ENCODE results near the gene DNLZ. TPM values are rescaled to one million over a fixed set of nuclear protein-coding genes. Genes with fewer than 3 reads are reported as not detected.

DNLZ gene
- total and polyA plus RNA-seq, 11 donors, result 21.3 to 67.8 (median 33.6) TPM

DNA sequence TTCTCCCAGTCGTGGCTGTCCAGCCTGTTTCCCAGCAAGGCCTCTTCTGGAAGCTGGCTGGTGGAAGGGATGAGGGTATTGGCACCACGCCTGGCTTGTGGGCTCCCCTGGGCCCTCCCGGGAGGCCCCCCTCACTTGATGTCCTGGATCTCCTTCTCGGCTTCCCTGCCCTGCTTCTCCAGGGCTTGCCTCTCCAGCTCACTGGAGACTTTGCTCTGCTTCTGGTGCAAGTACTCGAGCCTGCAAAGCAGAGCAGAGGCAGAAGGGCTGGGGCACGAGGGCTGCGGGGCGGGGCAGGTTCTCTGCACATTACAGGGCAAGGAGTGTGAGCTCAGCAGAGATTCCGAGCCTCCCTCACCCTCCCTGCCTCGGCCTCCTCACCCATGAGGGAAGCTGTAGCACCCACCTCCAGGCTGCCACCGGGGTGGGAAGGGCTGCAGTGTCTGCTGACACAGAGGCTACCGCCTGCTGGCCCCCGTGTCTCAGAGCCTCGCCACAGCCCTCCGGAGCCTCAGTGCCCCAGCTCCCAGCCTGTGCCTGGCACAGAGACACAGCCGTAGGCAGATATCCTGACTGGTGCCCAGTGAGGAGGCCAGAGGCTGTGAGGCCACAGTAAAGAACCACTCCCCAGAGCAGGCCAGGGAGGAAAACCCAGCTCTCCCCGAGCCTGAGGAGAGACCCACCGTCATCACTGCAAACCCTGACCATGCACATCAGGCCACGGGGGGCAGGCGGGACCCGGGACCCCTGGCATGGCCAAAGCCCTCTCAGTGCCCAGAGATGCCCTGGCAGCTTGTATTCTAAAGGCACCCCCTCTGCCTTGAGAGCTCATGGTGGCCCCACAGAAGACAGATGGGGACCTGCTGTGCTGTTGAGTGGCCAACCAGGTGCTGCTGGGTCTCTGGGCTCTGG, 29.2 kb upstream of the DNLZ start:
- ATAC-seq, result no peak
- TF ChIP-seq, protein P1, sequence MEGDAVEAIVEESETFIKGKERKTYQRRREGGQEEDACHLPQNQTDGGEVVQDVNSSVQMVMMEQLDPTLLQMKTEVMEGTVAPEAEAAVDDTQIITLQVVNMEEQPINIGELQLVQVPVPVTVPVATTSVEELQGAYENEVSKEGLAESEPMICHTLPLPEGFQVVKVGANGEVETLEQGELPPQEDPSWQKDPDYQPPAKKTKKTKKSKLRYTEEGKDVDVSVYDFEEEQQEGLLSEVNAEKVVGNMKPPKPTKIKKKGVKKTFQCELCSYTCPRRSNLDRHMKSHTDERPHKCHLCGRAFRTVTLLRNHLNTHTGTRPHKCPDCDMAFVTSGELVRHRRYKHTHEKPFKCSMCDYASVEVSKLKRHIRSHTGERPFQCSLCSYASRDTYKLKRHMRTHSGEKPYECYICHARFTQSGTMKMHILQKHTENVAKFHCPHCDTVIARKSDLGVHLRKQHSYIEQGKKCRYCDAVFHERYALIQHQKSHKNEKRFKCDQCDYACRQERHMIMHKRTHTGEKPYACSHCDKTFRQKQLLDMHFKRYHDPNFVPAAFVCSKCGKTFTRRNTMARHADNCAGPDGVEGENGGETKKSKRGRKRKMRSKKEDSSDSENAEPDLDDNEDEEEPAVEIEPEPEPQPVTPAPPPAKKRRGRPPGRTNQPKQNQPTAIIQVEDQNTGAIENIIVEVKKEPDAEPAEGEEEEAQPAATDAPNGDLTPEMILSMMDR (IDR thresholded peaks at IDR 0.05), result no peak
- TF ChIP-seq POLR2A (IDR thresholded peaks at IDR 0.05), result no peak
- 79 to 82% (median 82%) methylated on average over 15 to 21 of the region's 21 CpGs for WGBS, 4 donors
- Histone ChIP-seq H3K27me3 (no peaks in the 10 kb centered on the region), H3K36me3 (peaks cover 0 to 94% (median 89%) of the 10 kb centered on the region in 9 donors), H3K4me1 (no peaks in the 10 kb centered on the region), H3K27ac (no peak overlapping the region), H3K4me3 (no peak overlapping the region), H3K9me3 (no peaks in the 10 kb centered on the region)
- intact Hi-C loops (cut with DNase I), result no loop called here
- DNase-seq, result no peak

DNA sequence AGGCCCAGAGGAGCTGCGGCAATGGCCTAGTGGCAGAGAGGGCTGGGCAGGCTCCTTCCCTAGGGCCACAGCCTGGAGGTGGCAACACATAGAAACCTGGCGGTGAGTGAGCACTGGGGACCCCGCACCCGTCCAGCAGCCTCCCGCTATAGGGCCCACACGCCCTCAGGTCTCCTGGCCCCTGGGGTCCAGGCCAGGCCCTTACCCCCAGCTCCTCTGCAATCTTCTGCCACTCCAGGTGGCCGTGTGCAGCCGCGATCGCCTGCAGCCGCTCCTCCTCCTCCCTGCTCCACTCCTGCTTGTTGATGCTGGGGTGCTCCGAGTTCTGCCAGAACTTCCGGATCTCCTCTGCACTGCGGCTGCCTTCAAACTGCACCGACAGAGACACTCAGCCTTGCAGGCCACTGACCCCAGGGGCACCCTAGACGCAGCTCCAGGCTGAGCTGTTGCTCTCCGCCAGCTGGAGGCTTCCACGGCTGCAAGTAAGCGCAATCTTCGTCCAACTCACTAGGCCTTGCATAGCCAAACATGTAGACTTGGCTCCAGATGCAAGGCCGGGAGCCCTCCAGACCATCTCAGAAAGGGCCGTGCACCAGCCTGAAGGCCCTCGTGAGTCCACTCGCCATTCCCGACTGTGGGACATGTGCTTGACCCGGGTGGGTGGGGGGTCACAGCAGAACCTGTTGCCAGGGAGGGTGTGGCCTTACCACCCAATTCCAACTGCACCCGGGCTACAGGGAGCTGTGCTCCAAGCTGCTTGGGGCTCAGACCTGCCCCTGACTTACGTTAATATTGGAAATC, 28.4 kb upstream of the DNLZ start:
- Histone ChIP-seq H3K4me3 (no peak overlapping the region), H3K4me1 (no peaks in the 10 kb centered on the region), H3K36me3 (peaks cover 0 to 98% (median 92%) of the 10 kb centered on the region in 9 donors), H3K27ac (no peak overlapping the region), H3K9me3 (no peaks in the 10 kb centered on the region), H3K27me3 (no peaks in the 10 kb centered on the region)
- no peak for DNase-seq
- 88 to 94% (median 92%) methylated on average over 20 to 28 of the region's 28 CpGs for WGBS, 4 donors
- no peak for ATAC-seq
- intact Hi-C loops (cut with DNase I), result no loop called here
- no peak for TF ChIP-seq POLR2A (IDR thresholded peaks at IDR 0.05)
- TF ChIP-seq, protein P1 (IDR thresholded peaks at IDR 0.05), result no peak

DNA sequence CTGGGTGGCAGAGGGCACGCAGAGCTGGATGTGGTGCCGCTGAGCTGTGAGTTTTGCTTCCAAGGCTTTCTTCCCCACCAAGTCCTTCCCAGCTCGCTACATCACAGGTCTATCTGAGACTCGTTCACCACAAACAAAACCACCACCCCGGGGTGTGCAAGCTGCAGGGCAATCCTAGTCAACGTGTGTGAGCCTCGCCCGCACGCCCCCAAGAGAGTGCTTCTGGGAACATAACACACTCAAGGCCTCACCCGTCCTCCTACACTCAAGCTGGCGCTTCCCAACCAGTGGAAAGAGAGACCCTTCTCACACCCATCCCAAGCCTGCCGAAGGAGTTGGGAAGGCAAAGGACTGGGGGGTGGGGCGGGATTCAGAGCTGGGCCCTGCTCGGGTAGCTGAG, 25.9 kb upstream of the DNLZ start:
- no peaks in the 10 kb centered on the region for H3K4me1 ChIP-seq
- no peak overlapping the region for H3K4me3 ChIP-seq
- no peaks in the 10 kb centered on the region for H3K9me3 ChIP-seq
- H3K36me3 ChIP-seq, result peaks cover 0 to 95% (median 86%) of the 10 kb centered on the region in 9 donors
- intact Hi-C loops (cut with DNase I), result no loop called here
- H3K27me3 ChIP-seq, result no peaks in the 10 kb centered on the region
- no peak overlapping the region for H3K27ac ChIP-seq
- no peak for DNase-seq
- TF ChIP-seq, protein P1 (IDR thresholded peaks at IDR 0.05), result no peak
- no peak for TF ChIP-seq POLR2A (IDR thresholded peaks at IDR 0.05)
- no peak for ATAC-seq
- 85 to 89% (median 87%) methylated on average over 14 of the region's 14 CpGs for WGBS, 4 donors

DNA sequence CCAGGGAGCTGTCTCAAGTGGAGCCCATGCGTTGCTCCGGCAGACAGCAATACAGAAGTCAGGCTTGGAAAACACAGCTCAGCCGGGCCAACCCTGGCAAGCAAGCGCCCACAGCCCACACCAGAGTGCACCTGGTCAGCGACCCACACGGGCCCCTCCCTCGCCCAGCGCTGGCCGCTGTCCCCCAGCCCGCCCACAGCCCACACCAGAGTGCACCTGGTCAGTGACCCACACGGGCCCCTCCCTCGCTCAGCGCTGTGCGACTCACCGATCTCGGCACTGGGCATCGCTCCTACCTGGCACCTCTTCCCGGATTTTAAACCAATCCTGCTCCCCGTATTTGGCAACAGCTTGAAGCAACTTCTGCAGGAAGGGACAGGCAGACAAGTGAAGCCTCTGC, 23.7 kb upstream of the DNLZ start:
- Histone ChIP-seq H3K4me1 (no peaks in the 10 kb centered on the region), H3K9me3 (no peaks in the 10 kb centered on the region), H3K36me3 (peaks cover 0 to 95% (median 84%) of the 10 kb centered on the region in 9 donors), H3K27me3 (no peaks in the 10 kb centered on the region), H3K27ac (no peak overlapping the region), H3K4me3 (no peak overlapping the region)
- no peak for TF ChIP-seq POLR2A (IDR thresholded peaks at IDR 0.05)
- TF ChIP-seq, protein P1 (IDR thresholded peaks at IDR 0.05), result no peak
- intact Hi-C loops (cut with DNase I), result no loop called here
- ATAC-seq, result no peak
- 93 to 97% (median 96%) methylated on average over 19 of the region's 19 CpGs for WGBS, 4 donors
- DNase-seq, result no peak

Measured in heart left ventricle (tissue), 16 donors.